Mammary epithelial cell (primary cell): ENCODE results near the gene PHIP.

Source experiments
- CTCF ChIP-seq, 2 donors: IDR thresholded peaks in 1 of 2; conservative IDR thresholded peaks in 1 of 2; 2 replicates each; pipeline ENCODE4 v1.5.1; 2011 to 2012; ENCODE audit warnings: inconsistent platforms in 2 of 2, low read length in 2 of 2, mild to moderate bottlenecking in 2 of 2, control low read depth in 1 of 2, low read depth in 1 of 2; ENCODE audit not compliant: insufficient read depth in 1 of 2; ENCODE audit errors: extremely low read depth in 1 of 2
- EZH2 ChIP-seq: IDR thresholded peaks from 2 replicates; pipeline ENCODE4 v1.6.1; 2012; ENCODE audit warnings: low read length, inconsistent platforms, borderline replicate concordance

GRCh38 chr6:79100304-79100703, 22.2 kb upstream of the PHIP start:
- TF ChIP-seq CTCF (conservative IDR thresholded peaks at IDR 0.05 in 1 of 2, IDR thresholded peaks at IDR 0.05 in 1 of 2; ENCODE audit: extremely low read depth in 1 of 2, insufficient read depth in 1 of 2, low read depth in 1 of 2, low read length in 2 of 2) (no peak), EZH2 (no peak)
